OCI-LY3 (cell line): ENCODE measurements around the gene NUP133.
"Not testable (repeated sequence)": the region's sequence is repeated elsewhere in the genome, so short reads cannot be mapped to it uniquely, and the experiment has no call there.

Source experiments
- H2AFZ ChIP-seq: fragments of 200-600, 300-600 bp; shearing (Covaris generic); 2 replicates; pipeline ENCODE4 v1.6.0; 2014; ENCODE audit warnings: antibody characterized with exemption, low read depth, low read length
- H3K27ac ChIP-seq: fragments of 200-600, 300-600 bp; sonication (generic); 2 replicates; pipeline ENCODE4 v1.5.1; 2014; ENCODE audit warnings: mild to moderate bottlenecking, low read length, moderate library complexity, mixed read lengths
- H3K27me3 ChIP-seq: fragments of 200-600, 300-600 bp; sonication (generic); 2 replicates; pipeline ENCODE4 v1.6.1; 2014; ENCODE audit warnings: low read depth, low read length, mixed read lengths
- H3K36me3 ChIP-seq: fragments of 200-600, 300-600 bp; sonication (generic); replicated peaks from 2 replicates; pipeline ENCODE3; 2014; ENCODE audit warnings: low read depth, low read length, mixed read lengths
- H3K4me1 ChIP-seq: fragments of 300-600, 200-600 bp; sonication (generic); 2 replicates; pipeline ENCODE4 v1.6.1; 2014; ENCODE audit warnings: low read length, mixed read lengths
- H3K4me2 ChIP-seq: fragments of 200-600, 300-600 bp; sonication (generic); 2 replicates; pipeline ENCODE4 v1.6.1; 2014; ENCODE audit warnings: low read length, mixed read lengths
- H3K4me3 ChIP-seq: fragments of 300-600, 200-600 bp; sonication (generic); 2 replicates; pipeline ENCODE4 v1.5.1; 2014; ENCODE audit warnings: antibody characterized with exemption, mild to moderate bottlenecking, low read length, moderate library complexity
- H3K79me2 ChIP-seq: fragments of 300-600, 200-600 bp; shearing (Covaris generic); 2 replicates; pipeline ENCODE4 v1.6.1; 2014; ENCODE audit warnings: mild to moderate bottlenecking, low read length, mixed read lengths
- H3K9ac ChIP-seq: fragments of 300-600, 200-600 bp; shearing (Covaris generic); 2 replicates; pipeline ENCODE4 v1.6.0; 2014; ENCODE audit warnings: mild to moderate bottlenecking, low read length, moderate library complexity
- H3K9me3 ChIP-seq: fragments of 200-600, 300-600 bp; shearing (Covaris generic); 2 replicates; pipeline ENCODE4 v1.6.1; 2014; ENCODE audit warnings: low read length, mixed read lengths; ENCODE audit not compliant: insufficient read depth
- H4K20me1 ChIP-seq: fragments of 200-600, 300-600 bp; sonication (generic); 2 replicates; pipeline ENCODE4 v1.6.1; 2016; ENCODE audit warnings: low read length, mixed read lengths; ENCODE audit not compliant: insufficient read depth
- CTCF ChIP-seq: fragments of 200-600, 300-600 bp; sonication (generic); IDR thresholded peaks from 2 replicates; pipeline ENCODE4 v1.5.1; 2014; ENCODE audit warnings: antibody characterized with exemption, low read length, low read depth
- EZH2phosphoT487 ChIP-seq: fragments of 200-600 bp; shearing (Covaris generic); IDR thresholded peaks from 2 replicates; pipeline ENCODE4 v1.6.1; 2018; ENCODE audit warnings: antibody characterized with exemption, mixed run types, low read depth

NUP133 gene

GRCh38 chr1:229425564-229426159 is 82.5 kb downstream of the NUP133 start:
- Histone ChIP-seq H3K9me3 (peaks cover 7% of the 10 kb centered on the region; the same call in 1 of the 2 replicates), H3K79me2 (no peaks in the 10 kb centered on the region), H4K20me1 (no peaks in the 10 kb centered on the region), H2AFZ (no peak overlapping the region), H3K4me2 (no peak overlapping the region), H3K27me3 (peaks cover 44% of the 10 kb centered on the region), H3K4me1 (peaks cover 23% of the 10 kb centered on the region), H3K36me3 (peaks cover 5% of the 10 kb centered on the region), H3K4me3 (no peak overlapping the region), H3K27ac (no peak overlapping the region), H3K9ac (no peak overlapping the region)
- TF ChIP-seq CTCF (no peak), EZH2phosphoT487 (no peak)

GRCh38 chr1:229420765-229421164 is 87.4 kb downstream of the NUP133 start:
- Histone ChIP-seq H3K27me3 (peaks cover 30% of the 10 kb centered on the region), H4K20me1 (no peaks in the 10 kb centered on the region), H2AFZ (no peak overlapping the region), H3K4me2 (no peak overlapping the region), H3K9ac (no peak overlapping the region), H3K4me1 (no peaks in the 10 kb centered on the region), H3K9me3 (peaks cover 7% of the 10 kb centered on the region; the same call in 1 of the 2 replicates), H3K4me3 (no peak overlapping the region), H3K36me3 (peaks cover 5% of the 10 kb centered on the region), H3K27ac (no peak overlapping the region), H3K79me2 (no peaks in the 10 kb centered on the region)
- peak; percentile 57 for TF ChIP-seq CTCF
- no peak for TF ChIP-seq EZH2phosphoT487

- no peaks in the 10 kb centered on the region for H4K20me1 ChIP-seq
- H3K9me3 ChIP-seq = peaks cover 7% of the 10 kb centered on the region; the same call in 1 of the 2 replicates
- no peaks in the 10 kb centered on the region for H3K4me1 ChIP-seq
- H3K4me2 ChIP-seq = no peak overlapping the region
- H3K36me3 ChIP-seq = peaks cover 5% of the 10 kb centered on the region
- no peak for TF ChIP-seq EZH2phosphoT487
- H3K27me3 ChIP-seq = peaks cover 27% of the 10 kb centered on the region
- no peak overlapping the region for H2AFZ ChIP-seq
- no peak overlapping the region for H3K9ac ChIP-seq
- H3K79me2 ChIP-seq = no peaks in the 10 kb centered on the region
- no peak overlapping the region for H3K27ac ChIP-seq
- H3K4me3 ChIP-seq = no peak overlapping the region
Measured at GRCh38 chr1:229420224-229420623, 87.9 kb downstream of the NUP133 start.

GRCh38 chr1:229418586-229418985 is 89.6 kb downstream of the NUP133 start:
- H3K27me3 ChIP-seq = peaks cover 17% of the 10 kb centered on the region
- H3K4me3 ChIP-seq = not testable (repeated sequence)

GRCh38 chr1:229412810-229413209 is 95.3 kb downstream of the NUP133 start:
- not testable (repeated sequence) for H2AFZ ChIP-seq, H3K27ac ChIP-seq, H4K20me1 ChIP-seq, H3K4me2 ChIP-seq, H3K36me3 ChIP-seq, H3K4me3 ChIP-seq, H3K79me2 ChIP-seq, H3K9me3 ChIP-seq, H3K4me1 ChIP-seq, H3K9ac ChIP-seq
- peaks cover 37% of the 10 kb centered on the region for H3K27me3 ChIP-seq

More at GRCh38 chr1:229418586-229418985, 89.6 kb downstream of the NUP133 start:
- H3K9ac ChIP-seq, H3K79me2 ChIP-seq, H3K4me1 ChIP-seq, H3K4me2 ChIP-seq, H3K9me3 ChIP-seq, H4K20me1 ChIP-seq, H2AFZ ChIP-seq, H3K36me3 ChIP-seq, H3K27ac ChIP-seq: not testable (repeated sequence)
